Ectodermal cell (in vitro differentiated cells): ENCODE measurements around the gene NUP210L.

ENCODE experiments used
- H3K27ac ChIP-seq: 2 replicates; pipeline ENCODE4 v1.7.0; 2013; ENCODE audit warnings: mild to moderate bottlenecking, low read depth, low read length; ENCODE audit not compliant: insufficient read depth, poor library complexity, severe bottlenecking
- H3K27me3 ChIP-seq: 2 replicates; pipeline ENCODE4 v1.7.0; 2013; ENCODE audit warnings: mild to moderate bottlenecking, low read length; ENCODE audit not compliant: insufficient read depth, control insufficient read depth, poor library complexity, severe bottlenecking
- H3K36me3 ChIP-seq: one replicate; pipeline ENCODE4 v1.7.0; 2013; ENCODE audit warnings: low read length; ENCODE audit not compliant: control insufficient read depth, insufficient read depth
- H3K4me1 ChIP-seq: one replicate; pipeline ENCODE4 v1.7.0; 2013; ENCODE audit warnings: low read length; ENCODE audit not compliant: control insufficient read depth, insufficient read depth
- H3K4me3 ChIP-seq: 2 replicates; pipeline ENCODE4 v1.7.0; 2013; ENCODE audit warnings: low read depth, low read length, control low read depth; ENCODE audit not compliant: insufficient read depth
- H3K9me3 ChIP-seq: 2 replicates; pipeline ENCODE4 v1.7.0; 2013; ENCODE audit warnings: mild to moderate bottlenecking, low read length, moderate library complexity; ENCODE audit not compliant: control insufficient read depth
- WGBS, 2 experiments: methylation state at CpG; one replicate each; pipeline ENCODE4 v1.1.7; 2013; ENCODE audit warnings: missing lambda C conversion rate in 2 of 2; 5-methylcytosine and 5-hydroxymethylcytosine counted together

NUP210L gene

DNA sequence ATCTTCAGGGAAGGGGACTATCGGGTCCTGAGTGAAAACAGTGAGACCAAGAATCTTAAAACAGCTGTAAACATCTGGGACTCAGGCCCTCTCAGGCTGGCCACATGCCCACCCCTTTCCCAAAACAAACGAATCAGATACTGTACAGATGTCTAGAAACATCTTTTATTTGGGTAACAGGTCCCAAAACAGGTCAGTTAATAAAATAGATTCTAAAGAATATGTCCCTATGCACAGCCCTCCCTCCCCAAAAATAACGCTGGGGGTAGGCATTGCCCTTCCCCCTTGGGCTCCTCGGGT is 196.0 kb downstream of the NUP210L start:
- no peaks in the 10 kb centered on the region for H3K9me3 ChIP-seq
- H3K36me3 ChIP-seq, result peaks cover 17% of the 10 kb centered on the region
- H3K4me1 ChIP-seq, result peaks cover 26% of the 10 kb centered on the region
- WGBS, 2 experiments, result 50 to 55% methylated on average over 4 of the region's 4 CpGs
- H3K4me3 ChIP-seq, result no peak overlapping the region
- H3K27ac ChIP-seq, result peak overlapping the region; percentile 73
- H3K27me3 ChIP-seq, result no peaks in the 10 kb centered on the region

DNA sequence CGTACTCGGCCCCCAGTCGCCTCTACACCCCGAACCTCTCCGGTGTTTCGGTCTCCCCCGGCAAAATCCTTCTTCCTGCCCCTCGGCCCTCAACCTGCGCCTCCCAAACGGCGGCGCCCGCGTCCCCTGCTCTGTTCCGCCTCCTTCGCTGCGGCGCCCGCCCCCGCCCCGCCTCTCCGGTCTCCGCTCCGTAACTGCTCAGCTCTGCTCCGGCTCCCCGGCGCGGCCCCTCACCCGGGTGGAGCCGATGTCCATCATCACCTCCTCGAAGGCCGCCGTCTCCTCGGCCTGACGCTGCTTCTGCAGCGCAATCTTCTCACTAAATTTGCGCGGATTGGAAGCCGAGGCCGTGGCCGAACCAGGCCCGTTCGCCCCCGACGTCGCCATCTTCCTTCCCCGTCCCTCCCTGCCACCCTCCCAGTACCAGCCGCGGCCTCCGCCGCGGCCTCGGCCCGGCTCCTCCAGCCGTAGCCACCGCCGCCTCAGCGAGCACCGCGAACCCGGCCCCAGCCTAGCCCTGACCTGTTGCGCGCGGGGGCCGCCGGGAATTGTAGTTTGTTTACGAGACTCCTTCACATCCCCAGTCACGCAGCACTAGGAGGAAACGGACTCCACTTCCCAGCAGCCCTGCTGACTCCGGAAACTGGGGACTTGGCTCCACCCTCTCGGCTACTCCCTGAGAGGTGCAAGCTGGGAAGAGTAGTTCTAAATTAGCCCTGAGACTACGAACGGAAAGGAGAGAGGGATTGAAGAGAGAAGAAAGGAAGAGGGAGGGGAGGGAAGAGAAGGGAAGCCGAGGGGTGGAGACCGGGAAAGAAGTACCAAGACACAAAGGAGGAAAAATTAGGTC is 196.5 kb downstream of the NUP210L start, which contains the start of gene CRTC2:
Gene CRTC2, minus strand, starts transcription at position 502 of the 850 bp plus-strand sequence. Its CDS starts 115 bp downstream, at position 387.
- WGBS, 2 experiments, result 0% methylated on average over 74 of the region's 75 CpGs

DNA sequence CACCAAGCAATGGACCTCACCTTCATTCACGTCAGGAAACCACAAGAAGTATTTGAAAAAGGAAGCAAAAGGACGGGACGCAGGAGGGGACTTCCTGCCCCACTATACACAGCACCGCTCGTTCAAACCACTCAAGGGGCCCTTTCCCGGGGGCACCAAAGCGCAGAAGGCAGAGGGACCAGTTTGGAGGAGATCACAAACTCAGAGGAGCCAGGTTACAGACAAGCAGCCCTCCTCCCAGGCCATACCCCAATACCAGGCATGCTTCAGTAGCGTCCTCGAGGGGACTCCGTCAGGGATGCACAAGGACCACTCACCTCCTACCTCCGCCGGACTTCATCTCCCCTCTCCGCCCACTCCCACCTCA is 197.1 kb downstream of the NUP210L start:
- H3K27me3 ChIP-seq, result no peaks in the 10 kb centered on the region
- WGBS, 2 experiments, result 0% methylated on average over 13 of the region's 13 CpGs
- no peaks in the 10 kb centered on the region for H3K9me3 ChIP-seq
- H3K4me1 ChIP-seq, result peaks cover 26% of the 10 kb centered on the region
- peak overlapping the region; percentile 84 for H3K4me3 ChIP-seq
- H3K36me3 ChIP-seq, result peaks cover 20% of the 10 kb centered on the region
- H3K27ac ChIP-seq, result peak overlapping the region; percentile 53

More for the DNA sequence above, 196.5 kb downstream of the NUP210L start, which contains the start of gene CRTC2:
- Histone ChIP-seq H3K27me3 (no peaks in the 10 kb centered on the region), H3K4me1 (peaks cover 26% of the 10 kb centered on the region), H3K36me3 (peaks cover 20% of the 10 kb centered on the region), H3K27ac (peak within 1 kb of the TSS; percentile 73), H3K4me3 (peak within 1 kb of the TSS; percentile 84), H3K9me3 (no peaks in the 10 kb centered on the region)

DNA sequence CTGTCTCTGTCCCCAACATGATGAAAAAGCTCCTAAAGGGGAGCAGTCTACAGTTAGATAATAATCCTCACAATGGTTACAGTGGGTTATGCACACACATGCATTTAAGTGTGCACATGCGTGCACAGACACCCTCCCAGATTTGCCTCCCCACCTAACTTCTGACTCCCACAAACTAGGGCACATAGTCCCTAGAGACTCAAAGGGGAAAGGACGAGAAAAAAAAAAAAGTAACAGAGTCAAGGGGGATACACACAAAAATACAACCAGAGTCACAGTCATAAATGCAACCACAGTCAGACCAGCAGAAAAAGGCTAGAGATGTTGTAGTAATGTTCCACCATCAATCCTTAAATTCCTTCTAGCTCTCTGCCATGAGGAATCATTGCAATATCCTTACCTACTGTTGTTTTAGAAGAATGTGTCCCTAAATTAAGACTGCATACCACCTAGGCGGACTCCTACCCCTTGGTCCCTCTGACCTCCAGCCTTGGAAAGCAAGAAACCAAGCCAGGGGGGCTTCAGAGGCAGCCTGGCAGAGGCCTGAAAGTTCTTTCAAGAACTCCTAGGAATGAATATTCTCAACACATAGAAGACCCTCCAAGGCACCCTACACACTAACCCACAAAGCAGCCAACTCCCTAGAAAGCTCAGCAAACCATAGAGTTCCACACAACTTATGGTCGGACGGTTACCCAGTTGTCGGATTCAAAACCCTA is 197.7 kb downstream of the NUP210L start:
- WGBS, 2 experiments, result 42 to 47% methylated on average over 6 of the region's 6 CpGs
- Histone ChIP-seq H3K4me1 (peaks cover 26% of the 10 kb centered on the region), H3K36me3 (peaks cover 22% of the 10 kb centered on the region), H3K9me3 (no peaks in the 10 kb centered on the region), H3K4me3 (peak overlapping the region; percentile 84), H3K27me3 (no peaks in the 10 kb centered on the region), H3K27ac (no peak overlapping the region)

DNA sequence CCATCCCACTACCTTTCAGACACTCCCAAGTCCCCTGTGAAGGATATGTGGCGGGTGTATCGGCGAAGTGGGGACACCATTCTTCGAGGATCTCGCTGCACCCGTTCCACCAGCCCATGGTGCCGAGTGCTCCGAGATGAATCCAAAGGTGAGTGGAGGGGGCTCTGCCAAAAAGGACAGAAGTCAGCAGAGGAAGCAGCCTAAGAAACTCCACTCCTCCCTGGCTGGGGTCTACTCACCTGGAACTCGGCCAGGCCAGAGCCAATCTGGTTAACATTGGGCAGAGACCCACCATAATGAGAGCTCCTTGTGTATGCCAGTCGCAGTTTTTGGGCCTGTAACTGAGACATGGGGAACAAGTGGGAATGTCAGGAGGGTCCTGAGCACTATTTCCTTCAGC is 200.0 kb downstream of the NUP210L start:
- no peaks in the 10 kb centered on the region for H3K27me3 ChIP-seq
- H3K4me3 ChIP-seq, result no peak overlapping the region
- H3K36me3 ChIP-seq, result peaks cover 17% of the 10 kb centered on the region
- H3K9me3 ChIP-seq, result no peaks in the 10 kb centered on the region
- WGBS, 2 experiments, result 95 to 97% methylated on average over 10 of the region's 10 CpGs
- no peak overlapping the region for H3K27ac ChIP-seq
- peaks cover 18% of the 10 kb centered on the region for H3K4me1 ChIP-seq

DNA sequence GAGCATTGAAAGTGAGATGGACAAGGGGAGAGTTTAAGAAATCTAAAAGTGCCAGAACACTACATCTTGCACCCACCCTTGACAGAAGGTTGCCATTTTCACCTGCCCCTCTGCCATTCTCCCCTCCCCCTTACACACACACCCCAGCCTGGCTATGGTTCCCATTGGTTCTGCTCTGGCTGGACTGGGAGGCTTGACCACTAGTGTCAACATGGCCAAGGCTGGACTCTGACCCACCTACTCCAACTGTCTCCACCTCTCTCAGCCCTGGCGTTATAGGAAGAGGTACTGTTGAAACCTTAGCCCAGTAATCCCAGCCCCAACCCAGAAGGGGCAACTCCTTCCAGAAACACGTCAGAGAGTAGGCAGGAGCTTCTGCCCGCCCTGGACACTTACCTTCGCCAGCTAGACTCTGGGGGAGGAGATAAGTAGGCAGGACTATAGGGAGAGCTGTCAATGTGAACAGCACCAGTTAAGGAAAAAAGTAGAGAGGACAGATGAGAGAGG is 201.0 kb downstream of the NUP210L start:
- Histone ChIP-seq H3K27me3 (no peaks in the 10 kb centered on the region), H3K27ac (no peak overlapping the region), H3K36me3 (peaks cover 17% of the 10 kb centered on the region), H3K9me3 (no peaks in the 10 kb centered on the region), H3K4me1 (peaks cover 14% of the 10 kb centered on the region), H3K4me3 (no peak overlapping the region)
- WGBS, 2 experiments, result 96 to 97% methylated on average over 4 of the region's 4 CpGs

DNA sequence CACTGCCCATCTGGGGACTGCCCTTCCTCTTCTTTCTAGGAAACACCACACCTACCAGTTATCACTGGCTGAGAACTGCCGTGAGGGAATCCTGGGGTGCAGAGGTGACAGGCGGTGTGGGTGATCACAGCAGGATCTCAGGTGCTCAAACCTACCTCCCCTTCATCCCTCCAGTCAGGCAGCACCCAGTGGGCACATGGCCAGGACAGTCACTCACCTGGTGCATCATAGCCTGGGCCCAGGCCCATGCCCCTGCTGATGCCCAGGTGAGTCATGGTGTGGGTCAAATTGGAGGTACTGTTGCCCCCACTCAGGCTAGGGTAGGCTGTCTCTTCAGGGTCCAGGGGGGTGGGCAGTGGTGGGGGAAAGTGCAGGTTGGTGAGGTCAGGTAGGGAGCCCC is 203.1 kb downstream of the NUP210L start:
- 94 to 95% methylated on average over 2 of the region's 2 CpGs for WGBS, 2 experiments
- peaks cover 21% of the 10 kb centered on the region for H3K36me3 ChIP-seq

DNA sequence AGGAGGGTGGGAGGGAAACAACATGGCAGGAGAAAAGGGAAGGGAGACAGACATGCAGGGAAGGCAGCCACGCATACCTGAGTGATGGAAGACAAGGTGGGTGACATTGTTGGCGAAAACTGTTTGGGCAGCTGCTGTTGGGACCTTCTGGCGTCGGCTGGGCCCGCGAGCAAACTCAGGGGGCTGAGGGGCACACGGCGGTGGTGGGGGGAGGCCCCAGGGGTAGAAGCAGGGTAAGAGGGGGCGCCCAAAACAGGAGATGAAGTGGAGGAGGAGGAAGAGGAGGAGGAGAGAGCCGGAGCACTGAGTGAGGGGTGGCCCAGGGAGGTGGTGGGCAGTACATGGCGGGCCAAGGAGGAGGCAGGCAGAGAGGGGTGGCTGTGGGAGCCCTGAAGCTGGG is 203.7 kb downstream of the NUP210L start:
- peaks cover 21% of the 10 kb centered on the region for H3K36me3 ChIP-seq
- H3K4me3 ChIP-seq, result no peak overlapping the region
- H3K9me3 ChIP-seq, result no peaks in the 10 kb centered on the region
- WGBS, 2 experiments, result 96 to 97% methylated on average over 11 of the region's 11 CpGs
- no peaks in the 10 kb centered on the region for H3K27me3 ChIP-seq
- H3K27ac ChIP-seq, result no peak overlapping the region
- no peaks in the 10 kb centered on the region for H3K4me1 ChIP-seq

More for the DNA sequence above, 203.1 kb downstream of the NUP210L start:
- H3K4me3 ChIP-seq, result no peak overlapping the region
- H3K4me1 ChIP-seq, result peaks cover 4% of the 10 kb centered on the region
- H3K27me3 ChIP-seq, result no peaks in the 10 kb centered on the region
- H3K9me3 ChIP-seq, result no peaks in the 10 kb centered on the region
- H3K27ac ChIP-seq, result no peak overlapping the region

DNA sequence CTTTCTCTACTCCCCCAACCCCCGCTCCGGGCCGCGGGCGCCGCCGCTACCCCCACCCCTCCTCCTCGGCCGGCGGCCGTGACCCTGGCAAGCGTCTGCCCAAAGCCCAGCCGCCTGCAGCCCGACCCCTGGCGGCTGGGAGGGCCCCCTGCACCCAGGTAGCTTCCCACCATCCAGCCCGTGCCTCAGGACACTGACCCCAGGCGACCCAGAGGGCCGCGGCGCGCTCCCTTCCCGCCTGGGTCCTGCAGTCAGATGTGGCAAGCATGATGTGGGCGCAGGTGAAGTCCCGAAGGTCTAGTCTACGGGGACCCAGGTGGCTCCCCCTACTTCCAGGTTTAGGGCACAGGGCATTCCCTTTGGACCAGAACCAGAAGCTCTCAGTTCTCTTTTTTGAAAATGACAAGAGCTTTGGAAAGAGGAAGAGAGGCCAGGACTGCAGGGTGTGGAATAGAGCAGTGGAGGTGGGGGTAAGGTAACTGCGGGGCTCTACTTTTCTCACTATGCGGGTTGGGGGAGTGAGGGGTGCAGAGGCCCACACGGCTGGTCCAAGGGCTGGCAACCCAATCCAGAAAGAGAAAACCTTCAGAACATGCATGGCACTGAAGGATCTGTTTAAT is 208.1 kb downstream of the NUP210L start, which contains the start of gene DENND4B:
Gene DENND4B, minus strand, starts transcription at position 97 of the 620 bp plus-strand sequence. CDS start 2,344 bp downstream, outside the sequence.
- WGBS, 2 experiments, result 12 to 13% methylated on average over 28 of the region's 28 CpGs
- Histone ChIP-seq H3K27me3 (no peaks in the 10 kb centered on the region), H3K9me3 (no peaks in the 10 kb centered on the region), H3K4me3 (peak within 1 kb of the TSS; percentile 80), H3K27ac (no peak within 1 kb of the TSS), H3K4me1 (no peaks in the 10 kb centered on the region), H3K36me3 (peaks cover 11% of the 10 kb centered on the region)
